H1 (cell line): Measurements from ENCODE around the gene NOSIP. TPM values are rescaled to one million over a fixed set of nuclear protein-coding genes. Genes with fewer than 3 reads are reported as not detected.
A peak's percentile ranks its signal among the peaks of the same experiment; 100 is the strongest.

ENCODE experiments used
- CTCF ChIA-PET: fragments of 300-600 bp; sonication (Branson Sonifier 250); formaldehyde crosslinking; loops from one replicate; lab custom pipeline; 2021; ENCODE audit not compliant: partially characterized antibody; lab: Charles Lee
- POLR2A ChIA-PET: fragments of 300-600 bp; sonication (Branson Sonifier 250); formaldehyde crosslinking; loops from one replicate; lab custom pipeline; 2021; ENCODE audit warnings: inconsistent platforms; ENCODE audit not compliant: partially characterized antibody; lab: Charles Lee
- DNase-seq, 2 experiments: peaks; one replicate each; pipeline versions ENCODE4 v3.0.0 to v3.0.0-alpha.2; 2010 to 2022; ENCODE audit warnings: low spot score in 2 of 2, low read depth in 1 of 2, mixed read lengths in 1 of 2
- FAIRE-seq: peaks from 2 replicates; lab custom pipeline; 2011; peaks lifted over from hg19 to GRCh38; lab: Jason Lieb, UNC
- H2AFZ ChIP-seq: 2 replicates; pipeline ENCODE4 v1.8.1; 2012; ENCODE audit warnings: low read length, inconsistent platforms
- H2AK5ac ChIP-seq: 2 replicates; pipeline ENCODE4 v1.6.1; 2013; ENCODE audit warnings: low read depth, low read length
- H2BK120ac ChIP-seq: replicated peaks from 2 replicates; pipeline ENCODE3; 2013; ENCODE audit warnings: low read depth, low read length, inconsistent platforms
- H2BK12ac ChIP-seq: 2 replicates; pipeline ENCODE4 v1.6.1; 2013; ENCODE audit warnings: low read depth, low read length
- H2BK15ac ChIP-seq: 2 replicates; pipeline ENCODE4 v1.6.1; 2013; ENCODE audit warnings: low read length
- H2BK20ac ChIP-seq: 2 replicates; pipeline ENCODE4 v1.6.1; 2013; ENCODE audit warnings: low read length
- H2BK5ac ChIP-seq: 2 replicates; pipeline ENCODE4 v1.6.1; 2013; ENCODE audit warnings: low read depth, low read length
- H3K14ac ChIP-seq: 2 replicates; pipeline ENCODE4 v1.6.1; 2013; ENCODE audit warnings: inconsistent platforms; ENCODE audit not compliant: insufficient read length
- H3K18ac ChIP-seq: 2 replicates; pipeline ENCODE4 v1.6.1; 2013; ENCODE audit warnings: low read length; ENCODE audit errors: extremely low read depth
- H3K23ac ChIP-seq: 2 replicates; pipeline ENCODE4 v1.6.1; 2013; ENCODE audit warnings: inconsistent platforms; ENCODE audit not compliant: insufficient read length
- H3K23me2 ChIP-seq: 2 replicates; pipeline ENCODE4 v1.6.1; 2013; ENCODE audit warnings: low read depth, low read length
- H3K27ac ChIP-seq: 2 replicates; pipeline ENCODE4 v1.6.1; 2011; ENCODE audit warnings: low read depth, low read length, inconsistent platforms
- H3K27me3 ChIP-seq, 4 experiments: replicated peaks in 1 of 4; 1 replicate in 1 of 4; 2 replicates in 3 of 4; pipeline versions ENCODE4 v1.6.1 to v1.8.1; 2011 to 2013; ENCODE audit warnings: low read length in 3 of 4, mild to moderate bottlenecking in 3 of 4, inconsistent platforms in 2 of 4, mixed read lengths in 2 of 4, moderate library complexity in 1 of 4; ENCODE audit not compliant: control insufficient read depth in 3 of 4, insufficient read depth in 3 of 4; ENCODE audit errors: extremely low read depth in 1 of 4
- H3K36me3 ChIP-seq, 4 experiments: 2 replicates each; pipeline versions ENCODE4 v1.6.1 to v1.8.1; 2011 to 2013; ENCODE audit warnings: mild to moderate bottlenecking in 4 of 4, low read length in 3 of 4, moderate library complexity in 2 of 4, control low read depth in 1 of 4, inconsistent platforms in 1 of 4; ENCODE audit not compliant: insufficient read depth in 4 of 4, control insufficient read depth in 2 of 4
- H3K4ac ChIP-seq: replicated peaks from 2 replicates; pipeline ENCODE3; 2013; ENCODE audit warnings: low read length, low read depth, mixed read lengths, inconsistent platforms; ENCODE audit not compliant: insufficient read length
- H3K4me1 ChIP-seq, 4 experiments: replicated peaks in 1 of 4; 1 replicate in 1 of 4; 2 replicates in 3 of 4; pipeline versions ENCODE4 v1.6.1 to v1.8.1; 2011 to 2013; ENCODE audit warnings: low read length in 3 of 4, inconsistent platforms in 2 of 4, mixed read lengths in 1 of 4; ENCODE audit not compliant: insufficient read depth in 4 of 4, control insufficient read depth in 3 of 4
- H3K4me2 ChIP-seq, 2 experiments: 2 replicates each; pipeline versions ENCODE4 v1.6.1 to v1.8.1; 2011 to 2013; ENCODE audit warnings: low read depth in 2 of 2, low read length in 2 of 2, control low read depth in 1 of 2, inconsistent platforms in 1 of 2, mild to moderate bottlenecking in 1 of 2; ENCODE audit not compliant: insufficient read depth in 1 of 2
- H3K4me3 ChIP-seq, 4 experiments: fragments of 200-600, 300-600 bp in 1 of 4; sonication (generic), shearing (Covaris generic), sonication (Bioruptor Twin) in 1 of 4; 2 replicates each; pipeline versions ENCODE4 v1.5.1 to v1.8.1; 2011 to 2016; ENCODE audit warnings: low read length in 4 of 4, low read depth in 3 of 4, control low read depth in 2 of 4, inconsistent platforms in 2 of 4, mild to moderate bottlenecking in 2 of 4, mixed read lengths in 1 of 4, moderate library complexity in 1 of 4; ENCODE audit not compliant: insufficient read depth in 2 of 4; ENCODE audit errors: extremely low read depth in 1 of 4
- H3K56ac ChIP-seq: replicated peaks from 2 replicates; pipeline ENCODE3; 2013; ENCODE audit warnings: low read depth, mild to moderate bottlenecking, mixed read lengths, low read length, inconsistent platforms; ENCODE audit not compliant: insufficient read length
- H3K79me1 ChIP-seq: 2 replicates; pipeline ENCODE4 v1.6.1; 2013; ENCODE audit warnings: low read depth, low read length, control low read depth
- H3K79me2 ChIP-seq, 2 experiments: 2 replicates each; pipeline versions ENCODE4 v1.6.1 to v1.8.1; 2012 to 2013; ENCODE audit warnings: low read length in 2 of 2, mild to moderate bottlenecking in 2 of 2, inconsistent platforms in 1 of 2; ENCODE audit not compliant: insufficient read depth in 2 of 2, control insufficient read depth in 1 of 2
- H3K9ac ChIP-seq, 4 experiments: replicated peaks in 1 of 4; 1 replicate in 1 of 4; 2 replicates in 3 of 4; pipeline versions ENCODE4 v1.6.1 to v1.8.1; 2011 to 2013; ENCODE audit warnings: low read depth in 3 of 4, low read length in 3 of 4, control low read depth in 2 of 4, mild to moderate bottlenecking in 2 of 4, moderate library complexity in 2 of 4, inconsistent platforms in 1 of 4; ENCODE audit errors: extremely low read depth in 1 of 4
- H3K9me3 ChIP-seq, 2 experiments: 2 replicates each; pipeline versions ENCODE4 v1.6.1 to v1.8.1; 2012 to 2013; ENCODE audit warnings: mild to moderate bottlenecking in 2 of 2, moderate library complexity in 2 of 2, control low read depth in 1 of 2, inconsistent platforms in 1 of 2, low read depth in 1 of 2, low read length in 1 of 2, mixed read lengths in 1 of 2; ENCODE audit not compliant: insufficient read depth in 2 of 2
- H4K20me1 ChIP-seq, 2 experiments: replicated peaks in 1 of 2; 2 replicates each; pipeline versions ENCODE3 to v1.8.1; 2011 to 2013; ENCODE audit warnings: inconsistent platforms in 2 of 2, low read length in 2 of 2, mild to moderate bottlenecking in 1 of 2; ENCODE audit not compliant: insufficient read depth in 2 of 2, control insufficient read depth in 1 of 2
- H4K5ac ChIP-seq: 2 replicates; pipeline ENCODE4 v1.6.1; 2013; ENCODE audit warnings: low read length, low read depth, mixed read lengths, inconsistent platforms; ENCODE audit not compliant: insufficient read length
- H4K8ac ChIP-seq: 2 replicates; pipeline ENCODE4 v1.8.0; 2013; ENCODE audit warnings: mild to moderate bottlenecking, moderate library complexity, low read length, inconsistent platforms; ENCODE audit not compliant: insufficient read depth; ENCODE audit errors: extremely low read depth
- H4K91ac ChIP-seq: replicated peaks from 2 replicates; pipeline ENCODE3; 2013; ENCODE audit warnings: low read length, mixed read lengths, inconsistent platforms; ENCODE audit not compliant: insufficient read length
- BCL11A ChIP-seq, 2 experiments: IDR thresholded peaks; one replicate each; pipeline ENCODE4 v1.6.1; 2011; ENCODE audit warnings: low read depth in 2 of 2, low read length in 2 of 2, mild to moderate bottlenecking in 2 of 2
- CHD1 ChIP-seq: IDR thresholded peaks from 2 replicates; pipeline ENCODE4 v1.6.1; 2012; ENCODE audit warnings: low read depth, low read length, improper control_type of control experiment
- HDAC2 ChIP-seq, 2 experiments: fragments of 300-600 bp in 1 of 2; sonication (generic) in 1 of 2; IDR thresholded peaks; 2 replicates each; pipeline ENCODE4 v1.6.1; 2011 to 2012; ENCODE audit warnings: low read depth in 2 of 2, low read length in 2 of 2, mild to moderate bottlenecking in 2 of 2, moderate library complexity in 2 of 2, borderline replicate concordance in 1 of 2, inconsistent platforms in 1 of 2
- JUN ChIP-seq: IDR thresholded peaks from 2 replicates; pipeline ENCODE4 v1.6.1; 2011; ENCODE audit warnings: low read depth, mild to moderate bottlenecking, improper control_type of control experiment, low read length
- MAFK ChIP-seq: IDR thresholded peaks from 2 replicates; pipeline ENCODE4 v1.6.1; 2012; ENCODE audit warnings: low read depth, mild to moderate bottlenecking, improper control_type of control experiment, low read length
- POLR2AphosphoS5 ChIP-seq: IDR thresholded peaks from 2 replicates; pipeline ENCODE4 v1.6.1; 2011; ENCODE audit warnings: low read depth, low read length
- RXRA ChIP-seq: IDR thresholded peaks from 2 replicates; pipeline ENCODE4 v1.6.1; 2011; ENCODE audit warnings: low read depth, mild to moderate bottlenecking, low read length, moderate library complexity; ENCODE audit not compliant: insufficient read depth
- SAP30 ChIP-seq: fragments of 300-600 bp; sonication (generic); IDR thresholded peaks from 2 replicates; pipeline ENCODE4 v1.7.1; 2012; ENCODE audit warnings: low read length, moderate library complexity, mild to moderate bottlenecking, inconsistent platforms; ENCODE audit not compliant: insufficient read depth, insufficient replicate concordance
- SIN3A ChIP-seq, 2 experiments: IDR thresholded peaks in 1 of 2; conservative IDR thresholded peaks in 1 of 2; 2 replicates each; pipeline ENCODE4 v1.6.1; 2011 to 2012; ENCODE audit warnings: low read length in 2 of 2, improper control_type of control experiment in 1 of 2, low read depth in 1 of 2, mild to moderate bottlenecking in 1 of 2
- TAF1 ChIP-seq: IDR thresholded peaks from 2 replicates; pipeline ENCODE4 v1.6.1; 2011; ENCODE audit warnings: mild to moderate bottlenecking, low read depth, low read length
- whole genome bisulfite sequencing, 2 experiments: shearing (Covaris generic) in 1 of 2; methylation state at CpG; one replicate each; pipeline versions ENCODE4 v1.1.6 to v1.1.7; 2013 to 2015; ENCODE audit warnings: low lambda C conversion rate in 2 of 2, mixed read lengths in 2 of 2, inconsistent platforms in 1 of 2, low coverage in 1 of 2, missing lambda C conversion rate in 1 of 2; ENCODE audit not compliant: insufficient replicate concordance in 2 of 2, insufficient coverage in 1 of 2, insufficient read length in 1 of 2; ENCODE audit errors: extremely low coverage in 1 of 2, missing lambda C conversion rate in 1 of 2; 5-methylcytosine and 5-hydroxymethylcytosine counted together
- polyA plus RNA-seq, 7 experiments: library from polyadenylated mRNA; depleted of rRNA in 3 of 7; stranded (reverse) in 5 of 7; unstranded in 2 of 7; fragments of >200 nt in 5 of 7; fragments of 200-250 nt in 2 of 7; gene quantifications; 1 replicate in 5 of 7; 2 replicates in 1 of 7; 4 replicates in 1 of 7; pipeline versions ENCODE4 v1.2.1 to v1.2.3, GENCODE V29; 2011 to 2013; ENCODE audit warnings: missing spikeins in 2 of 7, mixed read lengths in 2 of 7
- total RNA-seq: library from RNA; stranded (reverse); fragmentation: NEBNext Ultra II Directional; extraction: Animal tissue kit (Norgen Biotek cat#: 25700); gene quantifications from 2 replicates; pipeline ENCODE4 v1.2.1, GENCODE V29; 2021
- TF ChIP-seq, protein P1 (sequence below): IDR thresholded peaks from 2 replicates; pipeline ENCODE4 v1.6.1; 2012; ENCODE audit warnings: inconsistent platforms

NOSIP gene
- total and polyA plus RNA-seq, 2 of the 8 experiments (the other 6 are each of a cell fraction or from before 2014, with no cell fraction given): 85.1 to 192 TPM

GRCh38 chr19:49570997-49571676 is 9.2 kb downstream of the NOSIP start:
- H3K23ac ChIP-seq: no peak overlapping the region
- H3K56ac ChIP-seq: no peak overlapping the region
- no peak overlapping the region; the same call in 1 of the 2 replicates for H2BK5ac ChIP-seq
- no peak overlapping the region for H2BK120ac ChIP-seq
- no peak for DNase-seq
- H4K20me1 ChIP-seq: peaks cover 8 to 9% of the 10 kb centered on the region in 2 experiments
- no peak overlapping the region for H2AFZ ChIP-seq
- no peak overlapping the region for H2BK12ac ChIP-seq
- no peak overlapping the region for H3K4me2 ChIP-seq
- no peak overlapping the region for H2BK20ac ChIP-seq
- H4K5ac ChIP-seq: no peak overlapping the region
- peaks cover 0 to 8% (median 4%) of the 10 kb centered on the region in 4 experiments; a peak in 4 of 8 replicates for H3K36me3 ChIP-seq
- H3K4ac ChIP-seq: no peak overlapping the region
- H2BK15ac ChIP-seq: no peak overlapping the region
- no peaks in the 10 kb centered on the region for H3K9me3 ChIP-seq
- H3K79me2 ChIP-seq: peaks cover 0 to 37% of the 10 kb centered on the region in 2 experiments; a peak in 3 of 4 replicates
- H4K8ac ChIP-seq: no peak overlapping the region
- WGBS, 2 experiments: 75% methylated on average over 10 of the region's 11 CpGs; no CpG with 5 or more reads in 1 of the 2 experiments
- no peak for FAIRE-seq
- H3K27ac ChIP-seq: no peak overlapping the region
- no peak overlapping the region for H3K18ac ChIP-seq
- peaks cover 2% of the 10 kb centered on the region; the same call in 1 of the 2 replicates for H3K79me1 ChIP-seq
- no peak overlapping the region for H3K4me3 ChIP-seq
- no peak overlapping the region for H3K14ac ChIP-seq
- no peak overlapping the region for H4K91ac ChIP-seq
- no peak overlapping the region; a peak in 1 of 7 replicates for H3K9ac ChIP-seq
- H3K27me3 ChIP-seq: no peaks in the 10 kb centered on the region
- no peak overlapping the region for H2AK5ac ChIP-seq
- no peaks in the 10 kb centered on the region for H3K23me2 ChIP-seq
- CTCF ChIA-PET: interaction anchor here (0.6 to 8.1 kb wide), 30 partner anchors 10 to 297 kb away, joined by 3 to 240 read pairs (median 5); partner anchors contain the start of genes FCGRT, FLT3LG, NOSIP and PRRG2
- H3K4me1 ChIP-seq: peaks cover 2 to 5% (median 4%) of the 10 kb centered on the region in 4 experiments; a peak in 5 of 7 replicates
- POLR2A ChIA-PET: interaction anchor here (1.4 to 4.8 kb wide), 12 partner anchors 9 to 110 kb away, joined by 4 to 39 read pairs (median 8); partner anchors contain the start of genes NOSIP, PRRG2, RPS11 and RRAS
- TF ChIP-seq MAFK: no peak
- no peak for TF ChIP-seq RXRA
- no peak for TF ChIP-seq HDAC2 (IDR thresholded peaks at IDR 0.05; ENCODE audit: borderline replicate concordance in 1 of 2, low read depth in 2 of 2, low read length in 2 of 2)
- no peak for TF ChIP-seq SAP30
- no peak for TF ChIP-seq CHD1
- no peak for TF ChIP-seq TAF1
- no peak for TF ChIP-seq BCL11A (IDR thresholded peaks at IDR 0.05; ENCODE audit: low read depth in 2 of 2, low read length in 2 of 2)
- 0 out of 4 replicates have a peak, but pooled peaks of 1 of the 2 experiments have one; percentile 3 for TF ChIP-seq SIN3A (conservative IDR thresholded peaks at IDR 0.05 in 1 of 2, IDR thresholded peaks at IDR 0.05 in 1 of 2; ENCODE audit: low read depth in 1 of 2, low read length in 2 of 2)
- TF ChIP-seq JUN: no peak
- no peak for TF ChIP-seq POLR2AphosphoS5
- TF ChIP-seq, protein P1, sequence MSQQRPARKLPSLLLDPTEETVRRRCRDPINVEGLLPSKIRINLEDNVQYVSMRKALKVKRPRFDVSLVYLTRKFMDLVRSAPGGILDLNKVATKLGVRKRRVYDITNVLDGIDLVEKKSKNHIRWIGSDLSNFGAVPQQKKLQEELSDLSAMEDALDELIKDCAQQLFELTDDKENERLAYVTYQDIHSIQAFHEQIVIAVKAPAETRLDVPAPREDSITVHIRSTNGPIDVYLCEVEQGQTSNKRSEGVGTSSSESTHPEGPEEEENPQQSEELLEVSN: no peak
